MCF 10A (cell line): ENCODE results near the gene TMSB15C. TPM values are rescaled to one million over a fixed set of nuclear protein-coding genes. Genes with fewer than 3 reads are reported as not detected.

Experiments
- BruUV-seq: library from RNA; stranded (reverse); fragments of 400-500 nt; replicated peaks from 2 replicates; lab custom pipeline; 2021; lab: Mats Ljungman, UMichigan
- CTCF ChIA-PET: fragments of 300-600 bp; sonication (Branson Sonifier 250); formaldehyde crosslinking; extraction: SDS; loops from one replicate; lab custom pipeline; 2021; ENCODE audit warnings: antibody characterized with exemption, inconsistent platforms; lab: Yijun Ruan, JAX
- POLR2A ChIA-PET: fragments of 300-600, 350-650 bp; sonication (Branson Sonifier 250); formaldehyde crosslinking; extraction: SDS; loops from one replicate; lab custom pipeline; 2020; ENCODE audit warnings: antibody characterized with exemption, inconsistent platforms; lab: Yijun Ruan, JAX
- DNase-seq: peaks from one replicate; pipeline ENCODE4 v3.0.0-alpha.2; 2018; ENCODE audit not compliant: unreplicated experiment
- H3K27ac Mint-ChIP-seq: one replicate; pipeline ENCODE4 v1.8.0; 2022; ENCODE audit warnings: mild to moderate bottlenecking, low read depth, mixed read lengths; ENCODE audit not compliant: unreplicated experiment
- H3K27me3 Mint-ChIP-seq: one replicate; pipeline ENCODE4 v1.8.0; 2022; ENCODE audit warnings: mixed read lengths; ENCODE audit not compliant: insufficient read depth, unreplicated experiment
- H3K36me3 Mint-ChIP-seq: one replicate; pipeline ENCODE4 v1.8.0; 2022; ENCODE audit warnings: mild to moderate bottlenecking, moderate library complexity, mixed read lengths; ENCODE audit not compliant: insufficient read depth, unreplicated experiment
- H3K4me1 Mint-ChIP-seq: one replicate; pipeline ENCODE4 v1.8.0; 2022; ENCODE audit warnings: mixed read lengths; ENCODE audit not compliant: insufficient read depth, unreplicated experiment
- H3K4me3 Mint-ChIP-seq: one replicate; pipeline ENCODE4 v1.8.0; 2022; ENCODE audit warnings: mild to moderate bottlenecking, moderate library complexity, mixed read lengths; ENCODE audit not compliant: unreplicated experiment
- H3K9me3 Mint-ChIP-seq: one replicate; pipeline ENCODE4 v1.8.0; 2022; ENCODE audit warnings: mixed read lengths; ENCODE audit not compliant: unreplicated experiment
- intact Hi-C: fragments of 100-400 bp; cut with micrococcal nuclease; formaldehyde crosslinking; loops from 2 replicates; pipeline ENCODE4 v1.14.1; 2022
- total RNA-seq: library from RNA; stranded (reverse); gene quantifications from 2 replicates; pipeline ENCODE4 v1.2.3, GENCODE V29; 2022
- TF ChIP-seq, protein P1 (sequence below): fragments of 200-600 bp; IDR thresholded peaks from one replicate; pipeline ENCODE4 v1.8.0; 2022; ENCODE audit warnings: antibody characterized with exemption, mild to moderate bottlenecking; ENCODE audit not compliant: unreplicated experiment

Gene TMSB15C
- total RNA-seq, 1 experiment from 2014 or later = 1.3 TPM

GRCh38 chrX:104105330-104106262, 29.6 kb upstream of the TMSB15C start:
- Mint-ChIP-seq H3K27me3 (peaks cover 95% of the 10 kb centered on the region), H3K4me1 (no peaks in the 10 kb centered on the region), H3K4me3 (no peak overlapping the region), H3K36me3 (no peaks in the 10 kb centered on the region), H3K27ac (no peak overlapping the region), H3K9me3 (no peaks in the 10 kb centered on the region)
- intact Hi-C loops = no loop called here
- no peak for DNase-seq
- no TSS peak for BruUV-seq
- ChIA-PET POLR2A (no interaction called here), CTCF (no interaction called here)
- TF ChIP-seq, protein P1, sequence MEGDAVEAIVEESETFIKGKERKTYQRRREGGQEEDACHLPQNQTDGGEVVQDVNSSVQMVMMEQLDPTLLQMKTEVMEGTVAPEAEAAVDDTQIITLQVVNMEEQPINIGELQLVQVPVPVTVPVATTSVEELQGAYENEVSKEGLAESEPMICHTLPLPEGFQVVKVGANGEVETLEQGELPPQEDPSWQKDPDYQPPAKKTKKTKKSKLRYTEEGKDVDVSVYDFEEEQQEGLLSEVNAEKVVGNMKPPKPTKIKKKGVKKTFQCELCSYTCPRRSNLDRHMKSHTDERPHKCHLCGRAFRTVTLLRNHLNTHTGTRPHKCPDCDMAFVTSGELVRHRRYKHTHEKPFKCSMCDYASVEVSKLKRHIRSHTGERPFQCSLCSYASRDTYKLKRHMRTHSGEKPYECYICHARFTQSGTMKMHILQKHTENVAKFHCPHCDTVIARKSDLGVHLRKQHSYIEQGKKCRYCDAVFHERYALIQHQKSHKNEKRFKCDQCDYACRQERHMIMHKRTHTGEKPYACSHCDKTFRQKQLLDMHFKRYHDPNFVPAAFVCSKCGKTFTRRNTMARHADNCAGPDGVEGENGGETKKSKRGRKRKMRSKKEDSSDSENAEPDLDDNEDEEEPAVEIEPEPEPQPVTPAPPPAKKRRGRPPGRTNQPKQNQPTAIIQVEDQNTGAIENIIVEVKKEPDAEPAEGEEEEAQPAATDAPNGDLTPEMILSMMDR = no peak

GRCh38 chrX:104104676-104105075, 28.6 kb upstream of the TMSB15C start:
- Mint-ChIP-seq H3K36me3 (no peaks in the 10 kb centered on the region), H3K27ac (no peak overlapping the region), H3K4me1 (no peaks in the 10 kb centered on the region), H3K9me3 (no peaks in the 10 kb centered on the region), H3K27me3 (peaks cover 95% of the 10 kb centered on the region), H3K4me3 (no peak overlapping the region)
- DNase-seq = no peak
- CTCF ChIA-PET = no interaction called here
- TF ChIP-seq, protein P1 = no peak
- intact Hi-C loops = no loop called here
- POLR2A ChIA-PET = no interaction called here
- BruUV-seq = no TSS peak

DNA sequence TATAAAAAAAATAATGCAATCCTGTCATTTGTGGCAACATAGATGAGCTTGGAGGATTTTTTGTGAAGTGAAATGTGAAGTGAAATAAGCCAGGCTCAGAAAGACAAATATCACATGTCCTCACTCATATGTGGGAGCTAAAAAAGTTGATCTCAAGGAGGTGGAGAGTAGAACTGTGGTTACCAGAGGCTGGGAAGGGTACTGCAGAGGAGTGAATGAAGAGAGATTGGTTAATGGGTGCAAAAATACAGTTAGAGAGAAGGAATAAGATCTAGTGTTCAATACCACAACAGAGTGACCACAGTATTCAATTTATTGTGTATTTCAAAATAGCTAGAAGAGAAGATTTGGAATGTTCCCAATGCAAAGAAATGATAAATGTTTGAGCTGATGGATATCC, 22.9 kb upstream of the TMSB15C start:
- H3K36me3 Mint-ChIP-seq = no peaks in the 10 kb centered on the region
- intact Hi-C loops = loop anchor here (1.0 kb wide), 1 partner anchor 37 kb away; no protein-coding TSS in a partner anchor
- H3K27me3 Mint-ChIP-seq = peaks cover 81% of the 10 kb centered on the region
- no peak overlapping the region for H3K4me3 Mint-ChIP-seq
- CTCF ChIA-PET = interaction anchor here (0.7 to 2.9 kb wide), 6 partner anchors 9 to 255 kb away, joined by 4 to 15 read pairs (median 6); partner anchors contain the start of gene ZCCHC18
- TF ChIP-seq, protein P1 = no peak
- no peak overlapping the region for H3K27ac Mint-ChIP-seq
- H3K4me1 Mint-ChIP-seq = no peaks in the 10 kb centered on the region
- no peak for DNase-seq
- POLR2A ChIA-PET = no interaction called here
- BruUV-seq = no TSS peak
- H3K9me3 Mint-ChIP-seq = no peaks in the 10 kb centered on the region

- Mint-ChIP-seq H3K27ac (no peak overlapping the region), H3K4me1 (no peaks in the 10 kb centered on the region), H3K4me3 (no peak overlapping the region), H3K36me3 (no peaks in the 10 kb centered on the region), H3K27me3 (peaks cover 77% of the 10 kb centered on the region), H3K9me3 (no peaks in the 10 kb centered on the region)
- CTCF ChIA-PET = interaction anchor here (0.7 to 2.9 kb wide), 4 partner anchors 10 to 38 kb away, joined by 4 to 15 read pairs (median 8); partner anchors contain the start of gene ZCCHC18
- TF ChIP-seq, protein P1 = peak; percentile 52
- peak; percentile 80 for DNase-seq
- intact Hi-C loops = loop anchor here (1.0 kb wide), 1 partner anchor 38 kb away; no protein-coding TSS in a partner anchor
- BruUV-seq = no TSS peak
- POLR2A ChIA-PET = no interaction called here
Observed at GRCh38 chrX:104098151-104098808, 22.2 kb upstream of the TMSB15C start.
